K562 (cell line): ENCODE measurements around the gene CCL27. TPM values are rescaled to one million over a fixed set of nuclear protein-coding genes. Genes with fewer than 3 reads are reported as not detected.

Experiments
- ATAC-seq: fragments of 200-7000 bp; cut with Tn5 transposase; 3 replicates; pipeline ENCODE4 v1.9.1; 2020; ENCODE audit warnings: moderate library complexity
- BruUV-seq: library from RNA; stranded (reverse); fragments of 400-500 nt; replicated peaks from 2 replicates; lab custom pipeline; 2021; lab: Mats Ljungman, UMichigan
- CTCF ChIA-PET: fragments of 300-600 bp; formaldehyde crosslinking; extraction: SDS; loops from one replicate; lab custom pipeline; 2021; ENCODE audit warnings: low intra/inter-chr PET ratio; lab: Yijun Ruan, JAX
- POLR2A ChIA-PET: fragments of 300-600, 350-650 bp; sonication (Branson Sonifier 250); formaldehyde crosslinking; extraction: SDS; loops from one replicate; lab custom pipeline; 2021; ENCODE audit warnings: antibody characterized with exemption, inconsistent platforms; lab: Yijun Ruan, JAX
- DNase-seq, 4 experiments: peaks; one replicate each; pipeline versions ENCODE4 v3.0.0 to v3.0.0-alpha.2; 2011 to 2018; ENCODE audit warnings: low spot score in 3 of 4, mixed read lengths in 3 of 4; ENCODE audit errors: extremely low read depth in 1 of 4
- FAIRE-seq: peaks from 2 replicates; lab custom pipeline; 2011; peaks lifted over from hg19 to GRCh38; lab: Jason Lieb, UNC
- H2AFZ ChIP-seq: 2 replicates; pipeline ENCODE4 v1.6.0; 2011; ENCODE audit warnings: low read depth, low read length, control low read depth, inconsistent platforms
- H3K27ac ChIP-seq: fragments of 200-600 bp; 3 replicates; pipeline ENCODE4 v1.8.0; 2011; ENCODE audit warnings: low read depth, mild to moderate bottlenecking, control low read depth, inconsistent platforms, low read length, moderate library complexity, mixed read lengths; ENCODE audit errors: extremely low read depth
- H3K27me3 ChIP-seq, 2 experiments: fragments of 300-600 bp in 1 of 2; 2 replicates in 1 of 2; 3 replicates in 1 of 2; pipeline versions ENCODE4 v1.6.0 to v1.8.0; 2011; ENCODE audit warnings: inconsistent platforms in 2 of 2, low read length in 2 of 2, mild to moderate bottlenecking in 1 of 2, mixed read lengths in 1 of 2, moderate library complexity in 1 of 2; ENCODE audit not compliant: control insufficient read depth in 2 of 2, insufficient read depth in 2 of 2
- H3K36me3 ChIP-seq: fragments of 300-600 bp; 3 replicates; pipeline ENCODE4 v1.8.0; 2011; ENCODE audit warnings: mild to moderate bottlenecking, low read length, inconsistent platforms; ENCODE audit not compliant: control insufficient read depth, insufficient read depth
- H3K4me1 ChIP-seq, 2 experiments: fragments of 200-600 bp in 1 of 2; replicated peaks in 1 of 2; 2 replicates in 1 of 2; 3 replicates in 1 of 2; pipeline versions ENCODE4 v1.5.1 to v1.8.0; 2011; ENCODE audit warnings: inconsistent platforms in 2 of 2, low read length in 2 of 2, mild to moderate bottlenecking in 1 of 2, mixed read lengths in 1 of 2, moderate library complexity in 1 of 2; ENCODE audit not compliant: control insufficient read depth in 2 of 2, insufficient read depth in 2 of 2
- H3K4me2 ChIP-seq: 2 replicates; pipeline ENCODE4 v1.6.1; 2011; ENCODE audit warnings: low read length, control low read depth, inconsistent platforms, mixed read lengths; ENCODE audit not compliant: insufficient read depth
- H3K4me3 ChIP-seq: fragments of 200-600 bp; sonication (generic), shearing (Covaris generic); 2 replicates; pipeline ENCODE4 v1.5.1; 2016; ENCODE audit warnings: control low read depth, inconsistent platforms
- H3K79me2 ChIP-seq: fragments of 200-600 bp; 3 replicates; pipeline ENCODE4 v1.8.0; 2011; ENCODE audit warnings: low read length, inconsistent platforms; ENCODE audit not compliant: control insufficient read depth, insufficient read depth
- H3K9ac ChIP-seq, 2 experiments: 2 replicates each; pipeline versions ENCODE4 v1.6.0 to v1.6.1; 2011; ENCODE audit warnings: low read depth in 2 of 2, low read length in 2 of 2, control low read depth in 1 of 2, inconsistent platforms in 1 of 2, mild to moderate bottlenecking in 1 of 2, mixed read lengths in 1 of 2; ENCODE audit not compliant: insufficient read depth in 1 of 2
- H3K9me1 ChIP-seq: one replicate; pipeline ENCODE4 v1.6.0; 2011; ENCODE audit warnings: inconsistent platforms, mild to moderate bottlenecking, low read length, moderate library complexity; ENCODE audit not compliant: control insufficient read depth, insufficient read depth
- H3K9me3 ChIP-seq: replicated peaks from 2 replicates; pipeline ENCODE4 v1.5.1; 2011; ENCODE audit warnings: low read depth, low read length, inconsistent platforms; ENCODE audit not compliant: control insufficient read depth, insufficient read depth
- H4K20me1 ChIP-seq: replicated peaks from 2 replicates; pipeline ENCODE4 v1.6.1; 2011; ENCODE audit warnings: low read length, inconsistent platforms, mixed read lengths; ENCODE audit not compliant: control insufficient read depth, insufficient read depth
- CTBP1 ChIP-seq: fragments of 450-650 bp; IDR thresholded peaks from 2 replicates; pipeline ENCODE4 v1.6.1; 2016; ENCODE audit warnings: borderline replicate concordance
- DEAF1 ChIP-seq: fragments of 450-650 bp; formaldehyde crosslinking; IDR thresholded peaks from 2 replicates; pipeline ENCODE4 v1.4.0; 2020; ENCODE audit warnings: mild to moderate bottlenecking, moderate library complexity
- KAT2B ChIP-seq: IDR thresholded peaks from one replicate; pipeline ENCODE4 v1.6.1; 2012; ENCODE audit warnings: low read depth, mild to moderate bottlenecking, control low read depth, inconsistent platforms, low read length, moderate library complexity
- MYC ChIP-seq, 2 experiments: fragments of 250-450 bp in 1 of 2; sonication (Bioruptor Pico) in 1 of 2; IDR thresholded peaks; 2 replicates each; pipeline versions ENCODE4 v1.5.1 to v1.6.1; 2012 to 2021; ENCODE audit warnings: low read depth in 2 of 2, borderline replicate concordance in 1 of 2, improper control_type of control experiment in 1 of 2, low read length in 1 of 2, mild to moderate bottlenecking in 1 of 2, moderate library complexity in 1 of 2
- NBN ChIP-seq: fragments of 450-650 bp; IDR thresholded peaks from 2 replicates; pipeline ENCODE4 v1.6.1; 2016; ENCODE audit warnings: low read depth, mild to moderate bottlenecking
- NCOA1 ChIP-seq: fragments of 450-650 bp; IDR thresholded peaks from 2 replicates; pipeline ENCODE4 v1.6.1; 2016; ENCODE audit warnings: low read depth
- NFIC ChIP-seq: fragments of 450-650 bp; IDR thresholded peaks from 2 replicates; pipeline ENCODE4 v1.6.1; 2017; ENCODE audit warnings: mild to moderate bottlenecking, inconsistent platforms
- RB1 ChIP-seq: fragments of 450-650 bp; IDR thresholded peaks from 2 replicates; pipeline ENCODE4 v1.6.1; 2017; ENCODE audit warnings: low read depth, mild to moderate bottlenecking
- SMC3 ChIP-seq: conservative IDR thresholded peaks from 2 replicates; pipeline ENCODE4 v1.6.1; 2011; ENCODE audit warnings: low read depth, low read length, improper control_type of control experiment; ENCODE audit not compliant: insufficient read depth
- YY1 ChIP-seq, 3 experiments: IDR thresholded peaks; 2 replicates each; pipeline ENCODE4 v1.6.1; 2011; ENCODE audit warnings: low read length in 2 of 3, mild to moderate bottlenecking in 2 of 3, moderate library complexity in 2 of 3, borderline replicate concordance in 1 of 3, control low read depth in 1 of 3, low read depth in 1 of 3; ENCODE audit not compliant: insufficient read depth in 3 of 3, insufficient replicate concordance in 2 of 3, control insufficient read depth in 1 of 3, insufficient read length in 1 of 3; ENCODE audit errors: extremely low read depth in 1 of 3
- ZBTB7A ChIP-seq: IDR thresholded peaks from 2 replicates; pipeline ENCODE4 v1.6.1; 2011; ENCODE audit warnings: low read depth, mild to moderate bottlenecking, low read length, moderate library complexity, borderline replicate concordance; ENCODE audit not compliant: control insufficient read depth
- WGBS: fragments of 100-300 bp; shearing (Covaris generic); methylation state at CpG from one replicate; pipeline ENCODE4 v1.1.6; 2016; ENCODE audit warnings: low coverage, mixed read lengths; ENCODE audit not compliant: insufficient coverage; ENCODE audit errors: missing lambda C conversion rate; 5-methylcytosine and 5-hydroxymethylcytosine counted together
- in situ Hi-C: fragments of 300-500 bp; cut with MboI; formaldehyde crosslinking; loops from 4 replicates; pipeline ENCODE4 v1.15.0; 2018; ENCODE audit warnings: inconsistent platforms, mixed read lengths
- intact Hi-C: fragments of 100-400 bp; cut with micrococcal nuclease; formaldehyde crosslinking; loops from 2 replicates; pipeline ENCODE4 v1.14.2; 2022
- polyA plus RNA-seq, 8 experiments: library from polyadenylated mRNA; depleted of rRNA in 4 of 8; stranded (reverse) in 5 of 8; unstranded in 3 of 8; fragments of >200 nt; fragmentation: Nextera tagmentation in 2 of 8; fragmentation: Illumina TruSeq in 1 of 8; extraction: Ambion mirVana in 2 of 8; extraction: Trizol in 1 of 8; gene quantifications; 2 replicates each; pipeline versions ENCODE4 v1.2.1 to v1.2.3, GENCODE V29; 2011 to 2014; ENCODE audit warnings: inconsistent platforms in 1 of 8, missing spikeins in 1 of 8
- total RNA-seq, 7 experiments: library from RNA; depleted of rRNA in 6 of 7; stranded (reverse); fragments of >200 nt in 6 of 7; fragmentation: Illumina TruSeq in 2 of 7; extraction: Trizol in 2 of 7; gene quantifications; 2 replicates each; pipeline versions ENCODE4 v1.2.1 to v1.2.3, GENCODE V29; 2011 to 2021; ENCODE audit warnings: low replicate concordance in 1 of 7
- TF ChIP-seq, protein P1 (sequence below): fragments of 450-650 bp; IDR thresholded peaks from 2 replicates; pipeline ENCODE4 v1.6.1; 2016; ENCODE audit warnings: antibody characterized with exemption

The CCL27 gene
- total and polyA plus RNA-seq, 9 of the 15 experiments (the other 6 are each of a cell fraction or from before 2014, with no cell fraction given) = 0.10 to 0.53 (median 0.27) TPM; not detected in 5

DNA sequence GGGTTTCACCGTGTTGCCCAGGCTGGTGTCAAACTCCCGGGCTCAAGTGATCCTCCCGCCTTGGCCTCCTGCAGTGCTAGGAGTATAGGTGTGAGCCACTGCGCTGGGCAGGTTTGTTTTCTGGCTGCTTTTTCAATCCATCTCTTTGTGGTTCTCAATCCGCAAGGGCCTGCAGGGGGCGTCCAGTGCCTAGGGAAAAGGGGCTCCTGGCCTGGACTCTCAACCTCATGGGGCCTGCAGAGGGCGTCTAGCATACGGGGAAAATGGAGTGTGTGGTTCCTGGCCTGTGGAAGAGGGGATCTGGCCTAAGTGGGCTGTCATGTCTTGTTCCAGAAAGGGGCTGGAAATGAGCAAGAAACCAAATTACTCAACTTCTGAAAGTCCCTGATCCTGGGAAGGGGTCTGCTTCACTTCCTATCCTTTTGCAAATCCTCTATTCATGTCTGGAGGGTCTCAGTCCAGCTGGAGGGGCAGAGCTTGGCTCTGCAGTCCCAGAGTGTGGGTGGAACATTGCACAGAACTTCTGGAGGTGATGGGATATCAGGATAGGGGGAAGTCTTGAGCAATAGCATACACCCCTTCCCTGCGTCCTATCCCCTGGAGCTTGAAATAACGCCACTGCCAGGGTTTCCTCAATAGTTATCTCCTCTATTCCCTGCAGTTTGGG lies 12.7 kb upstream of the CCL27 start:
- Histone ChIP-seq H3K9me3 (no peaks in the 10 kb centered on the region), H2AFZ (peak overlapping the region; percentile 76), H3K9me1 (no peaks in the 10 kb centered on the region), H3K36me3 (no peaks in the 10 kb centered on the region), H3K27ac (no peak overlapping the region), H4K20me1 (no peaks in the 10 kb centered on the region), H3K27me3 (no peaks in the 10 kb centered on the region), H3K79me2 (no peaks in the 10 kb centered on the region), H3K4me1 (peaks cover 0 to 4% of the 10 kb centered on the region in 2 experiments; a peak in 1 of 5 replicates), H3K4me3 (no peak overlapping the region), H3K4me2 (no peak overlapping the region), H3K9ac (no peak overlapping the region; a peak in 1 of 4 replicates)
- BruUV-seq = no TSS peak
- CTCF ChIA-PET = interaction anchor here (0.6 to 3.1 kb wide), 2 partner anchors 27 to 1240 kb away, joined by 6 to 20 read pairs; no protein-coding TSS in a partner anchor
- intact Hi-C loops (loop anchor here (1.0 kb wide), 1 partner anchor 27 kb away; no protein-coding TSS in a partner anchor), in situ Hi-C loops (no loop called here)
- ATAC-seq (peak; percentile 100), DNase-seq (peak; percentile 68 to 85 (median 76)), FAIRE-seq (peak; percentile 91)
- POLR2A ChIA-PET = interaction anchor here (1.1 kb wide), 2 partner anchors 12 to 23 kb away, joined by 3 read pairs; no protein-coding TSS in a partner anchor
- 26% methylated on average over 8 of the region's 10 CpGs for WGBS
- TF ChIP-seq ZBTB7A (peak; percentile 42; the same call in 1 of the 2 replicates), MYC (IDR thresholded peaks at IDR 0.05; ENCODE audit: low read depth, low read length) (peak; percentile 44; the same call in 1 of the 2 replicates), MYC (CRISPR knock-in tag; IDR thresholded peaks at IDR 0.05; ENCODE audit: borderline replicate concordance, low read depth) (no peak), NCOA1 (no peak), NBN (no peak), SMC3 (peak; percentile 64), CTBP1 (0 out of 2 replicates have a peak, but pooled peaks have one; percentile 17), DEAF1 (CRISPR knock-in tag) (0 out of 2 replicates have a peak, but pooled peaks have one; percentile 20), KAT2B (peak; percentile 88), YY1 (IDR thresholded peaks at IDR 0.05; ENCODE audit: borderline replicate concordance in 1 of 3, control insufficient read depth in 1 of 3, extremely low read depth in 1 of 3, insufficient read depth in 3 of 3, insufficient read length in 1 of 3, insufficient replicate concordance in 2 of 3, low read depth in 1 of 3, low read length in 2 of 3) (peak in 1 of 3 experiments; percentile 66), NFIC (no peak), RB1 (peak; percentile 72; the same call in 1 of the 2 replicates)
- TF ChIP-seq, protein P1, sequence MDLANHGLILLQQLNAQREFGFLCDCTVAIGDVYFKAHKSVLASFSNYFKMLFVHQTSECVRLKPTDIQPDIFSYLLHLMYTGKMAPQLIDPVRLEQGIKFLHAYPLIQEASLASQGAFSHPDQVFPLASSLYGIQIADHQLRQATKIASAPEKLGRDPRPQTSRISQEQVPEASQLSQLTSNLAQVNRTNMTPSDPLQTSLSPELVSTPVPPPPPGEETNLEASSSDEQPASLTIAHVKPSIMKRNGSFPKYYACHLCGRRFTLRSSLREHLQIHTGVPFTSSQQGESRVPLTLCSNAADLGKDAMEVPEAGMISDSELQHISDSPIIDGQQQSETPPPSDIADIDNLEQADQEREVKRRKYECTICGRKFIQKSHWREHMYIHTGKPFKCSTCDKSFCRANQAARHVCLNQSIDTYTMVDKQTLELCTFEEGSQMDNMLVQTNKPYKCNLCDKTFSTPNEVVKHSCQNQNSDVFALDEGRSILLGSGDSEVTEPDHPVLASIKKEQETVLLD = no peak
